Activated CD4-positive, alpha-beta memory T cell treated with anti-CD3 and anti-CD28 coated beads, Interleukin-2, amount 10 ng/mL, durations not matched to agents 7 days and 5 days (primary cell): ENCODE results near the gene TRIM24. TPM values are rescaled to one million over a fixed set of nuclear protein-coding genes. Genes with fewer than 3 reads are reported as not detected.

ENCODE experiments used
- CTCF ChIA-PET: fragments of 350-600 bp; sonication (Branson Sonifier 250); formaldehyde crosslinking; loops from one replicate; lab custom pipeline; 2021; ENCODE audit warnings: antibody characterized with exemption, inconsistent platforms; lab: Charles Lee
- POLR2A ChIA-PET: fragments of 350-600 bp; sonication (Branson Sonifier 250); formaldehyde crosslinking; loops from one replicate; lab custom pipeline; 2021; ENCODE audit warnings: antibody characterized with exemption; lab: Charles Lee
- DNase-seq: peaks from one replicate; pipeline ENCODE4 v3.0.0-alpha.2; 2020
- H3K27ac Mint-ChIP-seq: one replicate; pipeline ENCODE4 v1.8.0; 2021; ENCODE audit warnings: mild to moderate bottlenecking, mixed read lengths
- H3K27me3 Mint-ChIP-seq: one replicate; pipeline ENCODE4 v1.8.0; 2021; ENCODE audit warnings: mixed read lengths
- H3K36me3 Mint-ChIP-seq: one replicate; pipeline ENCODE4 v1.8.0; 2021; ENCODE audit warnings: low read depth, mixed read lengths
- H3K4me1 Mint-ChIP-seq: one replicate; pipeline ENCODE4 v1.8.0; 2021; ENCODE audit warnings: mixed read lengths
- H3K4me3 Mint-ChIP-seq: one replicate; pipeline ENCODE4 v1.8.0; 2021; ENCODE audit warnings: mild to moderate bottlenecking, mixed read lengths
- H3K9me3 Mint-ChIP-seq: one replicate; pipeline ENCODE4 v1.8.0; 2021; ENCODE audit warnings: mixed read lengths
- total RNA-seq, 2 experiments: library from RNA; stranded (reverse); gene quantifications; one replicate each; pipeline ENCODE4 v1.2.3, GENCODE V29; 2021

Gene TRIM24
- total RNA-seq, 2 experiments from 2014 or later = 17.8 to 19.6 TPM

GRCh38 chr7:138584696-138585095, 124.6 kb downstream of the TRIM24 start:
- Mint-ChIP-seq H3K4me3 (no peak overlapping the region), H3K4me1 (no peaks in the 10 kb centered on the region), H3K27ac (no peak overlapping the region), H3K36me3 (peaks cover 62% of the 10 kb centered on the region), H3K9me3 (no peaks in the 10 kb centered on the region), H3K27me3 (no peaks in the 10 kb centered on the region)
- ChIA-PET POLR2A (no interaction called here), CTCF (no interaction called here)
- no peak for DNase-seq

DNA sequence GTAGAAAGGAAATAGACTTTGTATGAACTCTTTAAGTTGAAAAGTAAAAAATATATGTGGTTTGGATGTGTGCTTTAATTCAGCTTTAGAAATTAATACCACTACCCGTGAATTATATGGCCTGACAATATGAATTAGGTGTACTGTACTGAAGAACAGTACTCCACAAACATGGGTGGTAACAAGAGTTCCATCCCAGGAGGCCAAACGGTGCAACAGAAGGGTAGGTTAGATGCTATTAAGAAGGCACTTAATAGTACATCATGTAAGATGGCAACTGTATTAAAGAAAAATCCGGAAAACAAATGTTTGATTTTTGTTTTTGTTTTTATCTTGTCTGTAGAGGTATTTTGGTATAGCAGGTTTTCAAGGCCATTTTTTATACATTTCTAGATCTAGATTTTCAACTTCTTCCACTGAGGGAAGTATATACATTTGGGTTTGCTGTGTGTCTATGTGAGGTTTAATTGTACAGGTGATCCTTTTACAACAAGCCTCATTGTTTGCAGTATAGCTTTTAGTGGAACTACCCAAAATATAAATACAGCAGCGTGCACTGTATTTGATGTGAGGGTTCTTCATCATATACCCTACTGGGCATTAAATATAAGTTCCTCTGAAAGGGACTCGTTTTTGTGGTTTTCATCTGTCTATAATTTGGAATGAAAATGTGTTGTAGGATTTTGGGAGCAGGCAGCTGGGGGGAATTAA, 125.4 kb downstream of the TRIM24 start:
- no peak overlapping the region for H3K27ac Mint-ChIP-seq
- peaks cover 54% of the 10 kb centered on the region for H3K36me3 Mint-ChIP-seq
- H3K4me1 Mint-ChIP-seq = no peaks in the 10 kb centered on the region
- H3K9me3 Mint-ChIP-seq = no peaks in the 10 kb centered on the region
- ChIA-PET POLR2A (no interaction called here), CTCF (no interaction called here)
- H3K27me3 Mint-ChIP-seq = no peaks in the 10 kb centered on the region
- DNase-seq = no peak
- H3K4me3 Mint-ChIP-seq = no peak overlapping the region

DNA sequence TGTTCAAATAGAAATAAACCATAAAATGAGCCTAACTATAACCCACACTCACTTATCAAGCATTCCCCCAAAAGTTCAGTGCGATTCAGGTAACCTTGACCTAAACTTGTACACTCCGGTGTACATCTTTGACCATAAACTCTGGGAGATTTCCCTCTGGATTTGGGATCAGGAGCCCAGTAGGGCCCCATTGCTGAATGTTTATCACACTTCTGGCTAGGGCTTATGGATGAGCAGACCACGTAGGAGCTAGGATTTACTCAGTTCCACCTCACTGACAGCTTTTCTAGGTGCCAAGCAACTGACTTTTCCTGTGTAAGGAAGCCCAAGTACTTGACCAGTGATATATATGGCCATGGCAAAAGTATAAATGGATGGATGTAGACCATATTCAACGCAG, 127.4 kb downstream of the TRIM24 start:
- Mint-ChIP-seq H3K9me3 (no peaks in the 10 kb centered on the region), H3K27me3 (no peaks in the 10 kb centered on the region), H3K27ac (no peak overlapping the region), H3K4me1 (no peaks in the 10 kb centered on the region), H3K36me3 (peaks cover 43% of the 10 kb centered on the region), H3K4me3 (no peak overlapping the region)
- POLR2A ChIA-PET = no interaction called here
- no peak for DNase-seq
- CTCF ChIA-PET = no interaction called here

DNA sequence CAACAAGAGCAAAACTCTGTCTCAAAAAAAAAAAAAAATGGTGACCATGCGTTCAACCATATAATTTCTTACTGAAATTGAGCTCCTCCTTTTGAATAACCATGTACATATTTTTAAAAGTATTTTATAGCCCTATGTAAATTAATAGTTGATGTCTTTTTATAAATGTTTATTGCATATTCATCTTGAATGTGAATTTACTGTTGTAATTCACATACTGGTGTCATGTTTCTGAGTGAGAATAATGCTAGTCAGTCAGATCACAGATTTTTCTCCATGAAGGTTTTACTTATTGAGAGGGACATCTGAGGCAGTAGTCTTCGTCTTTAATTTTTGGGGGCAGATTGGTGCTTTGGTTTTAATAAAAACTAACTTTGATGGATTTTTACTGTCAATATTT, 128.9 kb downstream of the TRIM24 start:
- peaks cover 31% of the 10 kb centered on the region for H3K36me3 Mint-ChIP-seq
- no peak overlapping the region for H3K27ac Mint-ChIP-seq
- no peaks in the 10 kb centered on the region for H3K9me3 Mint-ChIP-seq
- no peaks in the 10 kb centered on the region for H3K4me1 Mint-ChIP-seq
- H3K4me3 Mint-ChIP-seq = no peak overlapping the region
- ChIA-PET CTCF (no interaction called here), POLR2A (no interaction called here)
- H3K27me3 Mint-ChIP-seq = no peaks in the 10 kb centered on the region
- DNase-seq = no peak

DNA sequence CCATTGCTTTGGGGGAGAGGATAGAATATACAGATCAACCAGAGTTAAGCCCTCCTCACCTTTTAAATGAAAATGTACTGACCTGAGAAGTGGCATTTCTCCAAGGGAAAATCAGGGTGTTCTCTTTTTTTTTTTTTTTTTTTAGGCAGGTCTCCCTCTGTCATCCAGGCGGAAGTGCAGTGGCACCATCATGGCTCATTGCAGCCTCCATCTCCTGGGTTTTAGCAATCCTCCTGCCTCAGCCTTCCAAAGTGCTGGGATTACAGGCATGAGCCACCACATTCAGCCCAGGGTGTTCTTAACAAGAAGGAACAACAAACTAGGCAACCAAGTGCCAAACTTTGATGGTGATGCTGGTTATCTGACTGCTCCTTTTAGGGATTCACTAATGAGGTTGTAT, 130.1 kb downstream of the TRIM24 start:
- POLR2A ChIA-PET = no interaction called here
- Mint-ChIP-seq H3K9me3 (no peaks in the 10 kb centered on the region), H3K27ac (no peak overlapping the region), H3K27me3 (no peaks in the 10 kb centered on the region), H3K4me3 (no peak overlapping the region), H3K4me1 (no peaks in the 10 kb centered on the region), H3K36me3 (peaks cover 19% of the 10 kb centered on the region)
- no peak for DNase-seq
- CTCF ChIA-PET = no interaction called here

DNA sequence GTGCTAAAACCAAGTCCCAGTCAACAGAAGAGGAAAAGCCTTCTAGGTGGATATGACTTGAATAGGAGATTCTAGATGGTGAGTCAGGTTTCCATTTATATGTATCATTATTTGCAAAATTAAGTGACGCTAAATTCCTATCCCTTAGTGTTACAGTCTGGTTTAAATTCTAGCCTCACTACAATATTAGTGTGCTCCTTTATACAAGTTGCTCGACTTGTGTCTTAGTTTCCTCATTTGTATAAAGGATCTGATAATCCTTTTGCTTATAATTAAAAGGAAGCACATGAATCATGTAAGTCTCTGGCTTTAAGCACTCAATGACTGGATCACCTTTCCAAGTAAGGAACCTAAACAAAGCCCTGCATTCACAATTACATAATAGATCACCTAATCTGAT, 135.4 kb downstream of the TRIM24 start:
- H3K36me3 Mint-ChIP-seq = no peaks in the 10 kb centered on the region
- DNase-seq = no peak
- H3K4me1 Mint-ChIP-seq = no peaks in the 10 kb centered on the region
- ChIA-PET CTCF (no interaction called here), POLR2A (no interaction called here)
- H3K27me3 Mint-ChIP-seq = peaks cover 5% of the 10 kb centered on the region
- H3K4me3 Mint-ChIP-seq = no peak overlapping the region
- no peak overlapping the region for H3K27ac Mint-ChIP-seq
- no peaks in the 10 kb centered on the region for H3K9me3 Mint-ChIP-seq

GRCh38 chr7:138602451-138602850, 142.4 kb downstream of the TRIM24 start:
- peaks cover 3% of the 10 kb centered on the region for H3K27me3 Mint-ChIP-seq
- H3K27ac Mint-ChIP-seq = no peak overlapping the region
- CTCF ChIA-PET = no interaction called here
- no peaks in the 10 kb centered on the region for H3K9me3 Mint-ChIP-seq
- H3K4me3 Mint-ChIP-seq = no peak overlapping the region
- peaks cover 6% of the 10 kb centered on the region for H3K4me1 Mint-ChIP-seq
- H3K36me3 Mint-ChIP-seq = no peaks in the 10 kb centered on the region
- POLR2A ChIA-PET = no interaction called here
- no peak for DNase-seq

- no peak overlapping the region for H3K4me3 Mint-ChIP-seq
- ChIA-PET CTCF (interaction anchor here (0.7 kb wide), 1 partner anchor 9 kb away, joined by 6 read pairs; no protein-coding TSS in a partner anchor), POLR2A (no interaction called here)
- no peaks in the 10 kb centered on the region for H3K36me3 Mint-ChIP-seq
- no peaks in the 10 kb centered on the region for H3K9me3 Mint-ChIP-seq
- peaks cover 16% of the 10 kb centered on the region for H3K4me1 Mint-ChIP-seq
- H3K27me3 Mint-ChIP-seq = peaks cover 3% of the 10 kb centered on the region
- DNase-seq = no peak
- no peak overlapping the region for H3K27ac Mint-ChIP-seq
Measured at GRCh38 chr7:138603549-138604318, 143.7 kb downstream of the TRIM24 start.

DNA sequence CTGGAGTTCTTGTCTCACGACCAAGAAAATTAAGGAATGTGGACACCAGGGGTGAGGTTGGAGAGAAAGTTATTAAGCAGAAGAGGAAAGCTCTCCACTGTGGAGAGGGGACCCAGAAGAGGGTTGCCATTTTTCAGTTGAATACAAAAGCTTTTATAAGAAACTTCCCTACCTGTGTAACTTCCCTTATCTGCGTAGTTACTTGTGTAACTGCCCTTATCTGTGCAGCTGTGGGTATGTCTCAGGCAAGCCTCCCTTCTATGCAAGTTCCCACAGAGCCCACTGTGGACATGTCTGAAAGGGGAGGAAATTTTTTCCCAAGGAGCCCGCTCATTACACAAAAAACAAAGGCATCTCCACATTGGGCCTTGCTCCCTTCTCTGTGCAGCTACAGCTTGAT, 146.2 kb downstream of the TRIM24 start:
- Mint-ChIP-seq H3K4me3 (no peak overlapping the region), H3K4me1 (peaks cover 16% of the 10 kb centered on the region), H3K27ac (no peak overlapping the region), H3K36me3 (no peaks in the 10 kb centered on the region), H3K27me3 (no peaks in the 10 kb centered on the region), H3K9me3 (no peaks in the 10 kb centered on the region)
- ChIA-PET POLR2A (no interaction called here), CTCF (no interaction called here)
- no peak for DNase-seq

DNA sequence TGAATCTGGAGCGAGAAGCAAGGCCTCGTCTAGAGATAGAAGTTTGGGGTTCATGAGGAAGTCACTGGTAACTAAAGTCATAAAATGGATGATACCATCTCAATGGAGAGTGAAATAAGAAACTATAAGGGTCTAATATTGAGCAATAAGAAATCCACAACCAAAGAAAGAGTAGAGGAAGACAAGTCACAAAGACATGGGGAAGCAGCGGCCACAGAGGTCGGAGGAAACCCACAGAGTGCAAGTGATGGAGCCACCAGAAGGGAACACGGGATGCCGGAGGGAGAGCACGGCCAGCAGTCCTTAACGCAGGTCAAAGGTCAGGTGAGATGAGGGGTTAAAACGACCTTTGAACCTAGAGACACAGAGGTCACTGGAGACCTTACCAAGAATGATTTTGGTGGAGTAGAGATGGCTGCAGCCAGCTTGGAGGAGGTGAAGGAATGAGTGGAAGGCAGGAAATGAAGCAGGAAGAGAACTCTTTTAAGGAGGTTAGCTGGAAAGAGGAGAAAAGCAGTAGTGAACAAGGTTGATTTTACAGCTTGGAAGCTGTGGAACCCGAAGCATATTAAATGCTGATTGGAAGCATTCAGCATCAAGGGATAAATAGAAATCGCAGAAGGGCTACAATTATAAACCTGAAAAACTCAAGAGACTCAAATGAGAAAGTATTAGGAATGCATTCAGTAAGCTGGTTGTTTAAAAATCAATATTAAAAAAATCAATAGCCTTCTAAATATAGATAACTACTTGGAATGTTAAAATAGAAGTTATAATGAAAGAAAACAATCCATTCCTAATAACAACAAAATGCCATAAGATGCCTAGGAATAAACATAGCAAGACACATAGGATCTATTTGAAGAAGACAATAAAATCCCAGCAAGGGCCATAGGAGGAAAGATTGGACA, 147.4 kb downstream of the TRIM24 start:
- H3K27ac Mint-ChIP-seq = no peak overlapping the region
- ChIA-PET CTCF (no interaction called here), POLR2A (no interaction called here)
- DNase-seq = no peak
- H3K36me3 Mint-ChIP-seq = no peaks in the 10 kb centered on the region
- no peaks in the 10 kb centered on the region for H3K9me3 Mint-ChIP-seq
- no peaks in the 10 kb centered on the region for H3K27me3 Mint-ChIP-seq
- H3K4me3 Mint-ChIP-seq = no peak overlapping the region
- H3K4me1 Mint-ChIP-seq = peaks cover 16% of the 10 kb centered on the region

DNA sequence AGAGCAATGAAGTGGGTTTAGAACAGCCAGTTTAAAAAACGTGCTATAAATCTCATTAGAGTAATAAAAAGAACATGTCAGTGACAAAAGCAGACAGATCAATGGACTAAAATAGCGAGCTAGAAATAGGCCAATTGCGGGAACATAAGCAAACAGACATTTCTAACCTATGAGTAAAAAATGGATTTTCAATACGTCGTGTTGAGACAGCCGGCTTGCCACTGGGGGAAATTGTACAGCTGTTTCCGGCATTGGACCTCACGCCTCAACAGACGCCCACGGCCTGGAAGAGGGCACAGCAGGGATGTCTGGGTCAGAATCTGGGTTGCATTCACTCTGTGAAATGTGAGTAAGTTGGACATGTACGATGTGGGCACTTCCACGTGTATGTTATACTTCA, 148.2 kb downstream of the TRIM24 start:
- Mint-ChIP-seq H3K36me3 (no peaks in the 10 kb centered on the region), H3K27me3 (no peaks in the 10 kb centered on the region), H3K4me3 (no peak overlapping the region), H3K9me3 (no peaks in the 10 kb centered on the region), H3K4me1 (peaks cover 16% of the 10 kb centered on the region), H3K27ac (no peak overlapping the region)
- ChIA-PET CTCF (no interaction called here), POLR2A (no interaction called here)
- DNase-seq = no peak

DNA sequence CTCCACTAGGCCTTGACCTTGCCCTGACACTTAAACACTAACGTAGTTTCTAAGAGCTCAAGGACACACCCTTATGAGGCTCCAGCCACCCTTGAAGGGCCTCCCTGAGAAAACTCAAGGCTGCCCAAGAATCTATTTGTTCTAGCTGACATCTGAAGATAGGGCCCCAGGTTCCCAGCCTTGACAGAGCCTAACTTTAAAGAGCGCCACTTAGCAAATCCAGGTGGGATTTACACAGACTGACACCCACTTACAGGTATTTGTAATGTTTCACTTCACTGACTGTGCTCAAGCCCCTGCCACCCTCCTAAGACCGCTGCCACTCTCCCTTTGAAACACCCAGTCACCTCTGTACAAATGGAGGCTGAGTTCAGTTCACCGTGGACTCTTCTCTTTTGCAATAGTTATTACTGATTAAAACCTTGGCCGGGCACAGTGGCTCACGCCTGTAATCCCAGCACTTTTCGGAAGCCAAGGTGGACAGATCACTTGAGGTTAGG, 150.7 kb downstream of the TRIM24 start:
- DNase-seq = no peak
- Mint-ChIP-seq H3K27ac (no peak overlapping the region), H3K27me3 (no peaks in the 10 kb centered on the region), H3K9me3 (no peaks in the 10 kb centered on the region), H3K36me3 (no peaks in the 10 kb centered on the region), H3K4me1 (peaks cover 16% of the 10 kb centered on the region), H3K4me3 (no peak overlapping the region)
- POLR2A ChIA-PET = no interaction called here
- CTCF ChIA-PET = no interaction called here

- POLR2A ChIA-PET = no interaction called here
- CTCF ChIA-PET = no interaction called here
- Mint-ChIP-seq H3K27ac (no peak overlapping the region), H3K9me3 (no peaks in the 10 kb centered on the region), H3K36me3 (no peaks in the 10 kb centered on the region), H3K27me3 (no peaks in the 10 kb centered on the region), H3K4me3 (no peak overlapping the region), H3K4me1 (peaks cover under 1% of the 10 kb centered on the region)
- DNase-seq = no peak
Measured at GRCh38 chr7:138613630-138614029, 153.6 kb downstream of the TRIM24 start.
